ENCODE results near the gene FN3K.

Gene FN3K

GRCh38 chr17:82797061-82797460 is 61.6 kb downstream of the FN3K start:
- no peak for DNase-seq

GRCh38 chr17:82798752-82799151 is 63.3 kb downstream of the FN3K start:
- DNase-seq, result no peak

- DNase-seq, result no peak
These were observed 64.2 kb downstream of the FN3K start for GRCh38 chr17:82799591-82799990.

Measured in NCI-H748 treated with DMSO at 0.1 percent for 48 hours (cell line).